Endothelial cell of umbilical vein (primary cell): Measurements from ENCODE around the gene XXYLT1. TPM values are rescaled to one million over a fixed set of nuclear protein-coding genes. Genes with fewer than 3 reads are reported as not detected.

Source experiments
- BruUV-seq: library from RNA; stranded (reverse); fragments of 400-500 nt; replicated peaks from 2 replicates; lab custom pipeline; 2021; lab: Mats Ljungman, UMichigan
- CTCF ChIA-PET: fragments of 300-600, 350-600 bp; sonication (Branson Sonifier 250); formaldehyde crosslinking; loops from one replicate; lab custom pipeline; 2021; ENCODE audit warnings: antibody characterized with exemption, inconsistent platforms; lab: Charles Lee
- POLR2A ChIA-PET: fragments of 300-600, 350-600 bp; sonication (Branson Sonifier 250); formaldehyde crosslinking; loops from one replicate; lab custom pipeline; 2021; ENCODE audit warnings: antibody characterized with exemption, inconsistent platforms; lab: Charles Lee
- DNase-seq: peaks from one replicate; pipeline ENCODE4 v3.0.0-alpha.2; 2011; ENCODE audit warnings: low read depth, low spot score
- FAIRE-seq: peaks from 2 replicates; lab custom pipeline; 2011; peaks lifted over from hg19 to GRCh38; lab: Jason Lieb, UNC
- H2AFZ ChIP-seq: 2 replicates; pipeline ENCODE4 v1.6.0; 2012; ENCODE audit warnings: low read depth, low read length, control low read depth, inconsistent platforms
- H3K27ac ChIP-seq: 2 replicates; pipeline ENCODE4 v1.5.1; 2011; ENCODE audit warnings: low read depth, mild to moderate bottlenecking, control low read depth, low read length, moderate library complexity; ENCODE audit not compliant: insufficient read depth
- H3K27me3 ChIP-seq, 2 experiments: 2 replicates each; pipeline versions ENCODE4 v1.6.0 to v1.6.1; 2011; ENCODE audit warnings: low read length in 2 of 2, mixed read lengths in 1 of 2; ENCODE audit not compliant: control insufficient read depth in 2 of 2, insufficient read depth in 2 of 2
- H3K36me3 ChIP-seq, 2 experiments: 2 replicates in 1 of 2; 3 replicates in 1 of 2; pipeline ENCODE4 v1.5.1; 2011; ENCODE audit warnings: low read length in 2 of 2, mild to moderate bottlenecking in 1 of 2, moderate library complexity in 1 of 2; ENCODE audit not compliant: control insufficient read depth in 2 of 2, insufficient read depth in 2 of 2; ENCODE audit errors: extremely low read depth in 1 of 2
- H3K4me1 ChIP-seq: 3 replicates; pipeline ENCODE4 v1.5.1; 2011; ENCODE audit warnings: mild to moderate bottlenecking, low read length; ENCODE audit not compliant: control insufficient read depth, insufficient read depth; ENCODE audit errors: extremely low read depth
- H3K4me2 ChIP-seq: 2 replicates; pipeline ENCODE4 v1.6.1; 2011; ENCODE audit warnings: low read length, control low read depth, mixed read lengths; ENCODE audit not compliant: insufficient read depth
- H3K4me3 ChIP-seq, 3 experiments: fragments of 200-600 bp in 1 of 3; sonication (generic), shearing (Covaris generic) in 1 of 3; replicated peaks in 1 of 3; 2 replicates each; pipeline ENCODE4 v1.5.1; 2011 to 2016; ENCODE audit warnings: control low read depth in 3 of 3, low read length in 3 of 3, mild to moderate bottlenecking in 2 of 3, inconsistent platforms in 1 of 3, low read depth in 1 of 3, moderate library complexity in 1 of 3; ENCODE audit not compliant: insufficient read depth in 1 of 3
- H3K79me2 ChIP-seq: 2 replicates; pipeline ENCODE4 v1.6.0; 2012; ENCODE audit warnings: low read length, inconsistent platforms; ENCODE audit not compliant: control insufficient read depth, insufficient read depth
- H3K9ac ChIP-seq: replicated peaks from 2 replicates; pipeline ENCODE3; 2011; ENCODE audit warnings: low read length, control low read depth; ENCODE audit not compliant: insufficient read depth; ENCODE audit errors: extremely low read depth
- H3K9me1 ChIP-seq: replicated peaks from 3 replicates; pipeline ENCODE4 v1.6.0; 2011; ENCODE audit warnings: mild to moderate bottlenecking, low read length; ENCODE audit not compliant: control insufficient read depth, insufficient read depth; ENCODE audit errors: extremely low read depth
- H3K9me3 ChIP-seq: replicated peaks from 2 replicates; pipeline ENCODE4 v1.5.1; 2012; ENCODE audit warnings: low read length, inconsistent platforms; ENCODE audit not compliant: control insufficient read depth, insufficient read depth
- H4K20me1 ChIP-seq: replicated peaks from 2 replicates; pipeline ENCODE3; 2011; ENCODE audit warnings: mild to moderate bottlenecking, low read length; ENCODE audit not compliant: control insufficient read depth, insufficient read depth; ENCODE audit errors: extremely low read depth
- CTCF ChIP-seq, 2 donors: IDR thresholded peaks; 1 replicate in 1 of 2; 2 replicates in 1 of 2; pipeline ENCODE4 v1.5.1; 2011; ENCODE audit warnings: low read length in 2 of 2, mild to moderate bottlenecking in 2 of 2, moderate library complexity in 2 of 2, control low read depth in 1 of 2, inconsistent platforms in 1 of 2, low read depth in 1 of 2; ENCODE audit not compliant: insufficient read depth in 1 of 2; ENCODE audit errors: extremely low read depth in 1 of 2
- EZH2 ChIP-seq: IDR thresholded peaks from 2 replicates; pipeline ENCODE4 v1.6.1; 2012; ENCODE audit warnings: borderline replicate concordance, low read depth, mild to moderate bottlenecking, moderate library complexity, low read length, inconsistent platforms; ENCODE audit not compliant: severe bottlenecking
- FOS ChIP-seq: IDR thresholded peaks from 2 replicates; pipeline ENCODE4 v1.6.1; 2011; ENCODE audit warnings: mild to moderate bottlenecking, low read length, moderate library complexity, borderline replicate concordance; ENCODE audit not compliant: insufficient read depth
- GATA2 ChIP-seq: IDR thresholded peaks from 2 replicates; pipeline ENCODE4 v1.7.0; 2011; ENCODE audit warnings: low read depth, mild to moderate bottlenecking, moderate library complexity, mixed read lengths, low read length; ENCODE audit not compliant: insufficient read length, insufficient read depth
- JUN ChIP-seq: IDR thresholded peaks from 2 replicates; pipeline ENCODE4 v1.6.1; 2011; ENCODE audit warnings: borderline replicate concordance, low read depth; ENCODE audit not compliant: insufficient read length, insufficient read depth
- MAX ChIP-seq: IDR thresholded peaks from 2 replicates; pipeline ENCODE4 v1.6.1; 2011; ENCODE audit not compliant: insufficient read depth, insufficient read length
- MYC ChIP-seq: IDR thresholded peaks from one replicate; pipeline ENCODE4 v1.6.1; 2011; ENCODE audit warnings: mild to moderate bottlenecking, low read depth, low read length
- POLR2A ChIP-seq: IDR thresholded peaks from 2 replicates; pipeline ENCODE4 v1.6.1; 2012; ENCODE audit warnings: low read depth, mild to moderate bottlenecking, control low read depth, low read length
- POLR2AphosphoS5 ChIP-seq: IDR thresholded peaks from 2 replicates; pipeline ENCODE4 v1.6.1; 2012; ENCODE audit warnings: low read depth, mild to moderate bottlenecking, control low read depth, low read length, moderate library complexity; ENCODE audit not compliant: insufficient read depth
- dilution Hi-C: fragments of 300-500 bp; cut with MboI; formaldehyde crosslinking; loops from one replicate; pipeline ENCODE4 v1.15.0; 2019; ENCODE audit warnings: low sequenced_read_pairs; ENCODE audit not compliant: extremely low pct_ligation_motif_present
- intact Hi-C: fragments of 100-400 bp; cut with micrococcal nuclease; formaldehyde crosslinking; loops from one replicate; pipeline ENCODE4 v1.10.0; 2022
- polyA plus RNA-seq, 4 experiments: library from polyadenylated mRNA; depleted of rRNA in 3 of 4; stranded (reverse) in 3 of 4; unstranded in 1 of 4; fragments of >200 nt; gene quantifications; 2 replicates each; pipeline versions ENCODE4 v1.2.1 to v1.2.3, GENCODE V29; 2011 to 2012; ENCODE audit warnings: missing spikeins in 1 of 4
- total RNA-seq: library from RNA; stranded (reverse); gene quantifications from 2 replicates; pipeline ENCODE4 v1.2.3, GENCODE V29; 2021

Gene XXYLT1
- total and polyA plus RNA-seq, 2 donors (not counting 3 experiments of a cell fraction or from before 2014, with no cell fraction given) = 54.4 to 78.1 TPM

- dilution Hi-C loops (loop anchor here (25.0 kb wide), 1 partner anchor 419 kb away; the partner anchor contains the start of gene FAM43A), intact Hi-C loops (loop anchor here (1.0 kb wide), 7 partner anchors 44 to 424 kb away; no protein-coding TSS in a partner anchor)
- Histone ChIP-seq H3K4me3 (no peak overlapping the region), H3K27me3 (no peaks in the 10 kb centered on the region), H3K79me2 (no peaks in the 10 kb centered on the region), H3K9me1 (no peaks in the 10 kb centered on the region), H3K27ac (peak overlapping the region; percentile 96), H3K9ac (peak overlapping the region; percentile 28), H3K4me2 (peak overlapping the region; percentile 23), H3K36me3 (peaks cover 0 to 8% of the 10 kb centered on the region in 2 experiments), H2AFZ (peak overlapping the region; percentile 32), H4K20me1 (no peaks in the 10 kb centered on the region), H3K4me1 (peaks cover 44% of the 10 kb centered on the region), H3K9me3 (no peaks in the 10 kb centered on the region)
- POLR2A ChIA-PET = interaction anchor here (1.3 kb wide), 1 partner anchor 415 kb away, joined by 5 read pairs; no protein-coding TSS in a partner anchor
- BruUV-seq = no TSS peak
- peak; percentile 76 for DNase-seq
- FAIRE-seq = peak; percentile 80
- no peak for TF ChIP-seq MAX
- no peak for TF ChIP-seq FOS
- no peak for TF ChIP-seq EZH2
- no peak for TF ChIP-seq MYC
- no peak for TF ChIP-seq GATA2
- TF ChIP-seq POLR2A = no peak
- peak; percentile 97 to 98 for TF ChIP-seq CTCF (IDR thresholded peaks at IDR 0.05; ENCODE audit: extremely low read depth in 1 of 2, insufficient read depth in 1 of 2, low read depth in 1 of 2, low read length in 2 of 2)
- TF ChIP-seq JUN = no peak
- peak; percentile 60 for TF ChIP-seq POLR2AphosphoS5
- CTCF ChIA-PET = interaction anchor here (0.6 to 5.5 kb wide), 36 partner anchors 8 to 435 kb away, joined by 3 to 66 read pairs (median 4); partner anchors contain the start of genes FAM43A and LSG1
Observed at GRCh38 chr3:195106418-195106906, 164.5 kb downstream of the XXYLT1 start.
